Measurements from ENCODE around the gene IMPACT.

Gene IMPACT

GRCh38 chr18:24479371-24479770 is 52.9 kb downstream of the IMPACT start:
- DNase-seq (ENCODE audit: low read depth), result no peak

- no peak for DNase-seq (ENCODE audit: low read depth)
Observed at GRCh38 chr18:24482821-24483220, 56.4 kb downstream of the IMPACT start.

- DNase-seq (ENCODE audit: low read depth), result no peak
Observed at GRCh38 chr18:24485681-24486080, 59.2 kb downstream of the IMPACT start.

- DNase-seq (ENCODE audit: low read depth), result no peak
Observed at GRCh38 chr18:24486684-24487083, 60.2 kb downstream of the IMPACT start.

GRCh38 chr18:24488824-24489493 is 62.5 kb downstream of the IMPACT start:
- peak; percentile 42 for DNase-seq (ENCODE audit: low read depth)

GRCh38 chr18:24490539-24490938 is 64.1 kb downstream of the IMPACT start:
- DNase-seq (ENCODE audit: low read depth), result peak; percentile 61

- DNase-seq (ENCODE audit: low read depth), result no peak
Observed at GRCh38 chr18:24491927-24492834, 65.7 kb downstream of the IMPACT start.

GRCh38 chr18:24494586-24494985 is 68.1 kb downstream of the IMPACT start:
- no peak for DNase-seq (ENCODE audit: low read depth)

- DNase-seq (ENCODE audit: low read depth), result peak; percentile 69
Observed at GRCh38 chr18:24497031-24497754, 70.7 kb downstream of the IMPACT start.

GRCh38 chr18:24499814-24500213 is 73.3 kb downstream of the IMPACT start:
- peak; percentile 60 for DNase-seq (ENCODE audit: low read depth)

GRCh38 chr18:24500217-24500616 is 73.7 kb downstream of the IMPACT start:
- peak; percentile 23 for DNase-seq (ENCODE audit: low read depth)

- peak; percentile 8 for DNase-seq (ENCODE audit: low read depth)
Observed at GRCh38 chr18:24500766-24501165, 74.3 kb downstream of the IMPACT start.

GRCh38 chr18:24502667-24503523 is 76.4 kb downstream of the IMPACT start:
- DNase-seq (ENCODE audit: low read depth), result no peak

Measured in EH (cell line).